ENCODE results near the gene RAB6A.
"Not testable (repeated sequence)": the region's sequence is repeated elsewhere in the genome, so short reads cannot be mapped to it uniquely, and the experiment has no call there.

Gene RAB6A

DNA sequence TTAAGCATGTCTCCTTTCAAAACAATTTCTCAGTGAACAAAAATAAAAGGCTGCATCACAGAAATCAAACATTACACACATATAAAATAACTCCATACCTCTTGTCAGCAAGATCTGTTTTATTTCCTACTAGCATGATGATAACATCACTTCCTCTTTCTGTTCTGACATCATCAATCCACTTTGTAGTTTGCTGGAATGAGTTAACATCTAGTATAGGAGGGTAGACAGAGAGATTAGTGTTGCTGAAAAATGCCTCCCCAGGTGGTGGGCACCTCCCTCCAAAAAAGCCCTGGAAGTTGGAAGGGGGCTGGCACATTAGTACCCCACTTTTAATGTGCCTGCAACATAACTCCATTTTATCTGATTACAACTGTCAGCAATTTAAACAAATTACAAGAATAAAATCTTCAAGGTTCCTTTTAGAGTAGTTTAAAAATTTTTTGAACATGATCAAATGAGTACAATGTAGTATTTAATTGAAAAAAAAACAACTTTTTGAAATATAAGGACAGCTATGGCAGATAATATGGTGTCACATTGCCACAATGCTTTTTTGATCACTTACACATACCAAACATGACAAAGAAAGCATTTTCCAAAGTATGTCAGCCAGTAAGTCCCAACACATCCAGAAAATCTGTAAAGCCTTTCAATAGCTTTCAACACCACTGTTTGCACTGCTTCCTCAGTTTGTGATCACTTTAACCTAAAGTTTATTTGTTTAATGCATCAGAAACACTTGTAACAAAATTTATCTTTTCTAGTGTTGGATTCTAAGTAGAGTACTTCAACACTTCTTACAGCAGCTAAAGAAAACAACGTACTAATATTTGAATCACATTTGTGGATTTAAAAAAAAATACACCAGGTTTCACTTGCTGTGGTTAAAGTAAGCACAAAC, 44.5 kb downstream of the RAB6A start:
- no peak for DNase-seq

DNA sequence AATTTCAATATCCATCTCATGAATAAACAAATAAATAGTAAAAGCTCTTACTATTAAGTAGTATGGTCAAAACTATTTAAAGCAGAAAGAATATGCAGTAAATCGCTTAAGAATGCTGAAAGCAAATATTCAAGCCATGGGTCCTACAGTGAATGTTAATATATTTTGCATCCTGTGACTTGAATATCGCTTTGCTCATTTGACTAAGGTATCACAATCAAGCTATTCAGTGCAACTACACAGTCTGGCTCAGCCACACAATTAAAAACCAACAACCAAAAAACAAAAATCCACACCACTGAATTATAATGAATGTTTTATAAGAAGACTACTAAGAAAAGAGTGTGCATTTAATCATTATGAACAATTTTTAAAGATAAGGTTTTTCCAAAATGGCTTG, 45.3 kb downstream of the RAB6A start:
- no peak for DNase-seq

DNA sequence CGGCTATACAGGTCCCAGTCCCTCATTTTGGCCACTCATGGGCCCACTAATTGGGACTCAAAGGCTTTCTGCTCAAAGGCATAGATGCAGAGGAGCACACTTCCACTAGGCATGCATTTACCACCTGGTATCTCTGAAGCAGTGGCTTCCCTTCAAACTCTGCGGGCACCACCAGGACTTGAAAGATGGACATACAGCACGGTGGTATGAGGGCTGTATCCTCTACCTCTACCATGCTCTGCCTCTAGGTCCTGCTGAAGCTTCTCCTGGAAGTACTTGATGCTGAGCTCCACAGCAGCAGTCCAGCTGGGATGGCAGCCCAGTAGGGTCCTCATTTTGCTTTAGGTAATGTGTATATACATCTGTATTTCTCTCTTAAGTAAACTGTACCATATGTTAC, 49.9 kb downstream of the RAB6A start:
- DNase-seq = no peak

DNA sequence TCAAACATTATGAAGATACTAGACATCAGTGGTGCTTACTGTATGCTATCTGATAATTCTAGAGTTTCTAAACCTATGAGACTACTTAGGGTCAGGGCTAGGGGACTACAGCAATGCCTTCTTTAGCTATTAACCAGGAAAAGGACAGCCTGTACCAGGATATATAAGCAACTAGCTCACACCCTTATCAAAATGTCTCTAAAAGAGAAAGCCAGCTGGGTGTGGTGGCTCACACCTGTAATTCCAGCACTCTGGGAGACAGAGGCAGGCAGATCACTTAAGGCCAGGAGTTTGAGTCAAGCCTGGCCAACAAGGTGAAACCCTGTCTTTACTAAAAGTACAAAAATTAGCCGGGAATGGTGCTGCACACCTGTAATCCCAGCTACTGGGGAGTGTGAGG, 55.8 kb downstream of the RAB6A start:
- DNase-seq = no peak

DNA sequence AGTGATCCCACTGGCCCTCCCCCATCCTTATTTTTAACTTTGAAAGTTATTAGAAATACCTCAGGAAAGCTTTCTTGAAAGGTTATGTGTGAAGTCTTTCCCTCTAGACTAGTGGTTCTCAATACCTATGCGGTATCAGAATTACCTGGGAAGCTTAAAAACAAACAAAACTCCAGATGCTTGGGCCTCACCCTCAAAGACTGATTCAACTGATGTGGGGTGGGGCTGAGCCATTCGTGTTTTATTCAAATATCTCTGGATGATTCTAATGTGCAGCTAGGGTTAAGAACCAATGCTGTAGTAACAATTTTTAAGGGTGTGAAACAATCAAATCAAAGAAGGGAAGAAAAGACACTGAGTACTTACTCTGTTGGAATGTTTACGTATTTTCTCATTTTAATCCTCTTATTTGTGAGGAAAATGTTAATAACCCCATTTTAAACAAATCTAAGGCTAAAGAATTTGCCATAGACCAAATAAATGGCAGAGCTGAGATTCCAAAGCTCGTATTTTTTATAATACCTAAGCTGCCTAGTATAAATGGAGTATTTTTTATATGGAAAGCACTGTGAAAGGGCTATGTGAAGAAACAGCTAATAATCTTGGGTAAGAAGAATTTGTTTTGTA, 66.9 kb downstream of the RAB6A start:
- DNase-seq = no peak

DNA sequence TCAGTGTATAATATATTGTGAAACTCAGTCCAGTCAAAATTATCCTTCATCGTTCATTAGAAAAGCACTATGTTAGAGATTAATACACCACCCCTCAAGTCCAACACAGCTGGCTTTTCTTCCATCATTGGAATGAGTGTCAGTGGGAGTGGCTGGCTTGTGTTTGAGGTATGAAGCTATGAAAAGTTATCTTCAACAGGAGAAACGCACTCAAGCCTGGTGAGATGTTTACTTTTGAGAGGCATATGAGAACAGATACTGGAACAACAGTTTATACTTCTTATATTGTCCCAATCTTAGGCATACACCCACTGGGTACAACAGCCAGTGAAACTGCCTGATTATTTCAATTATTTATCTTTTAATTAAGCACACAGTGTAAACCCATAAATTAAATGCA, 80.2 kb downstream of the RAB6A start:
- no peak for DNase-seq

DNA sequence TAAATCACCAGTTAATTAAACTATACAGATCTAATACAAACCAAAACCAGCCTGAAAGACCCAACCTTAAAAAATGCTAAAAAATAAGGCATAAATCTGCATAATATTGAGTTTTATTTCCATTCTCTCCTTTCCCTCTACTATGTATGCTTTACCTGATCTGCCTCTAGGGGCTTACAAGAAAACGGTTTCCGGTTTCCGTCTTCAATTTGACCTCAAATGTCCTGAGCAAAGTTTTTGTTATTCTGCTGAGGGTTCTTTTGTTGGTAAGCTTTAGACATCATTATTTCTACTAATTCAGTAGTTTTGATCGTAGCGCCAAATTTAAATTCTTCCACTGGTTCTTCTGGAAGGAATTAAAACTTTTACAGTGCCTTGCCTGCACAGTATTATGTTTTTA, 84.3 kb downstream of the RAB6A start:
- not testable (repeated sequence) for DNase-seq

DNA sequence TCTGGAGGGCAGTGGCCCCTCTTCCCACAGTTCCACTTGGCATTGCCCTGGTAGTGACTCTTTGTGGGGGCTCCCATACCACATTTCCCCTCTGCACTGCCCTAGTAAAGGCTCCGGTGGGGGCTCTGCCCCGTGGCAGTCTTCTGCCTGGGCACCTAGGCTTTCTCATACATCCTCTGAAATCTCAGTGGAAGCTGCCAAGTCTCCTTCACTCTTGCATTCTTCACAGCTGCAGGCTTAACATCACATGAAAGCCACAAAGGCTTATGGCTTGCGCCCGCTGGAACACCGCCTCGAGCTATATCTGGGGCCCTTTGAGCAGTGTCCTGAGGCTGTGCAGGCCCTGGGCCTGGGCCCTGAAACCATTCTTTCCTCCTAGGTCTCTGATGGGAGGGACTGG, 89.2 kb downstream of the RAB6A start:
- no peak for DNase-seq

DNA sequence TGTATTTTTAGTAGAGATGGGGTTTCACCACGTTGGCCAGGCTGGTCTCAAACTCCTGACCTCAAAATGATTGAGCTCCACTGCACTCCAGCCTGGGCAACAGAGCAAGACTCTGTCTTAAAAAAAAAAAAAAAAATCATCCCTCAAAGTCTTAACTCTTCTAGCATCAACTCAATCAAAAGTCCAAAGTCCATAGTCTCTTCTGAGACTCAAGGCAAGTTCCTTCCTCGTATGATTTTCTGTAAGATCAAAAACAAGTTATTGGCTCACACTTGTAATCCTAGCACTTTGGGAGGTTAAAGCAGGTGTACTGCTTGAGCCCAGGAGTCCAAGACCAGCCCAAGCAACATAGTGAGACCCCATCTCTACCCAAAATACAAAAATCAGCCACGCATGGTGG, 90.1 kb downstream of the RAB6A start:
- no peak for DNase-seq

DNA sequence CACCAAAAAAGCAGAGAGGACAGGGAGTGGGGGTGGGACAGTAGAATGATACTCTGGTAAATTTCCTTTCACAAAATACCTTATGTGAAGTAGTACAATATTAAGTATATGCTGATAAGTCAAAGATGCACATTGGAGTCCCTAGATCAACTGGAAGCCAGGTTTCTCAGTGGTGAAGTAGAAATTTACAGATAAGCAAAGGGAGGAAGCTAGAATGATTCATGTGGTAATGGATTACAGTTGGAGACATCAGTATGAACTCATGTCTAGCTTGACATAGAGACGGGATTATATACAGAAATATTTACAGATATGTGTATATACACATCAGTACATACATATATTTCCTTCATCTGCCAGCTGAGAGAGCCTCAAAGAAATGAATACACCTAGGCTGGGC, 93.0 kb downstream of the RAB6A start:
- no peak for DNase-seq

DNA sequence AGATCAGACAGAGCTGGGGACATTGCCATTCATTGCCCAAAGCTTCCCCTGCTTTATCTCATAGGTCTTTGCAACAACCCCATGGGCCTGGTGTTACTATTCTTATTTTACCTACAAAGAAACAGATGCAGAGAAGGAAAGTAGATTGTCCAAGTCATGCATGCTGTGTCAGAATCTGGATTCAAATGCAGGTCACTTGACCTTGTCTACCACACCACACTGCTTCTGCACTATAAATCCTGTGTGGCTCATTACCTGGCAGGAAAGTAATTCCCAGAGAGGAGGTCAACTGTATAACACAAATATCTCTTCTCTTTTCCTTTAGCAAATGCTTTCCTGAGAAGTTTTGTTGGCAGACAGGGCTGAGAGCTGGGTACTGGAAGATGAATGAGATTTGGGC, 96.0 kb downstream of the RAB6A start:
- DNase-seq = no peak

DNA sequence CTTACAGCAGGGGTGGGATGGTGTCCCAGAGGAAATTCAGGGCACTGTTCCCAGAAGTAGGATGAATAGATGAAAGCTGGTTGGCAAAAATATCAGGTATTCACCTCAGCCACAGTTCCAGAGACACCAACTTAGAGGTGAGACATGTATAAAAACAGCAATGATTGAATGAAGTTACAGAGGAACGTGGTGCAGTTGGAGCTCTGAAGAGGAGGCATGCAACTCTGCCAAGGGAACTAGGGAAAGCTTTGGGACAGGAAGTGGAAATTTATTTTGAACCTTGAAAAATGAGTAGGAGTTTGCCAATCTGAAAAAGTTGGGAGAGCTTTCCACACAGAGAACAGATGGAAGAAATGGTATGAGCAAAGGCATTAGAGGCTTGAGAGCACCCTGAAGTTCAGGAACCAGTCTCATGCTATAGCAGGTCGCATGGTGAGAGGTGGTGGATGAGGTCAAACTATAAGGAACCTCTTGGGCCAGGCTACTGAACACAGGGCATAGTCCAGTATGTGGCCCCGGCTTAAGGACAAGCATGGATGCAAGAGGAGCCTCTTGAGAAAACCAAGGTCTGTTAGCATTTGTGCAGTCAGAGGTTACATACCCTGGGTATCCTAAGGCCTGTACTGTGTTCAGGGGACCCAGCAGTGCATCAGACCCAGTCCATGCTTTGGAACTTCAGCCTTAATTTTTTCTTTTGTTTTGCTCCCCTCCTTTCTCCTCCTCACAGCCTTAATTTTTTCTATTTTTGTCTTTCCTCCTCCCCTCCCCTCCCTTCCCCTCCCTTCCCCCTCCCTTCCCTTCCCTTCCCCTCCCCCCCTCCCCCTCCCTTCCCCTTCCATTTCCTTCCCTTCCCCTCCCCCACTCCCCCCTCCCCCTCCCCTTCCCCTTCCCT, 97.0 kb downstream of the RAB6A start:
- no peak for DNase-seq

DNA sequence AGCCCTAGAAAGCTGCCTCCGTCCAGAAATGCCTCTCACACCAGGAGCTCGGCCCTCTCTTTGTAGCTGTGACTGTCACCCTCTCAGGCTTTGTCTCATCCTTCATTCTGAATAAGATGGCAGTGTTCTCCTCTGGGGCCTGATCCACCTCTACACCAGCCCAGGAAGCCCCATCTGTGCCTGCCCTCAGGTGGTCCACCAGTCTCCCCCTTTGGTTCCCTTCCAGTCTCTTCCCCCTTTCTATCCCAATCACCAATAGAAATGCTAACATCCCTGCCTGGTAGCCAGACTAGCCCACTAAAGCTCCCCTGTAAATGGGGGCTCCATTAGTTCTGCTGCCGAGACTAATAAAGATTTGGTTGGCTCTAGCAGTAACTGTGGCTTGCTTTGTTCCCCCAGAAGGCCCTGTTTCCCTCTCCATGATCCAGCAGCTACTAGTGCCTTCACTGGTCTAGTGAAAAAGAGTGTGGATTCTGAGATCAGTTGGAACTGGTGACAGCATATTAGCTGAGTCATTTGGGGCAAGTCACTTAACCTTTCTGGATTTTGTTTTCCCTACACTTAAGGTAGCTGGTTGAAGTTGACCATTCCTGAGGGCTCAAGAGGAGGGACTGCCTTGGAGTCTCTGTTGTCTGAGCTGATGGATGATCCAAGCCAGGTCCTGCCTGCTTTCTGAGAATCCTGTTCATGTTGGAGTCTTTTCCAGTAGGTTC, 98.3 kb downstream of the RAB6A start:
- no peak for DNase-seq

DNA sequence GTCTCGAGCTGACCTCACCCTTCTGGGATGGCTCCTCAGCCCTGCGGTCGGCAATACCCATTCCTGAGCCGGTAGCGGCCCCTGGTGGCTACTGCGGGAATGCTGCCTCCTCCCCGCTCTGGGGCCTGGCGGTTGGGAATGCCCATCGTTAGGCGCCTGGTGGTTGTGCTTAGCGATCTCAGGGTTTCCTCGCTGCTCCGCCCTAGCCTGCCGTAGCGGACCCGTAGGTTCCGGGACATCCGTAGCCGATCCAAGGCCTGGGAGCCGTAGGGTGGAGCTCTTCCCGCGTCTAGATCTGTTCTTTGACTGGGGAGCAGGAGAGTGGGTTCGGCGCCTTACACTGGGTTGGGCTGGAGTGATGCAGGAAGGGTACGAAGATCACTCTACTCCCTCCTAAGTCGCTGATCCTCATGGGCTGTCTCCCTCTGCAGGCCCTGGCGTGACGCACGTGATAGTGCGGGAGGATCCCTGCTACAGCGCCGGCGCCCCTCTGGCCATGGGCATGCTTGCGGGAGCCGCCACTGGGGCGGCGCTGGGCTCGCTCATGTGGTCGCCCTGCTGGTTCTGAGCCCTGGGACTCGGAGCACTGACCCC, 99.7 kb downstream of the RAB6A start:
- DNase-seq = no peak

DNA sequence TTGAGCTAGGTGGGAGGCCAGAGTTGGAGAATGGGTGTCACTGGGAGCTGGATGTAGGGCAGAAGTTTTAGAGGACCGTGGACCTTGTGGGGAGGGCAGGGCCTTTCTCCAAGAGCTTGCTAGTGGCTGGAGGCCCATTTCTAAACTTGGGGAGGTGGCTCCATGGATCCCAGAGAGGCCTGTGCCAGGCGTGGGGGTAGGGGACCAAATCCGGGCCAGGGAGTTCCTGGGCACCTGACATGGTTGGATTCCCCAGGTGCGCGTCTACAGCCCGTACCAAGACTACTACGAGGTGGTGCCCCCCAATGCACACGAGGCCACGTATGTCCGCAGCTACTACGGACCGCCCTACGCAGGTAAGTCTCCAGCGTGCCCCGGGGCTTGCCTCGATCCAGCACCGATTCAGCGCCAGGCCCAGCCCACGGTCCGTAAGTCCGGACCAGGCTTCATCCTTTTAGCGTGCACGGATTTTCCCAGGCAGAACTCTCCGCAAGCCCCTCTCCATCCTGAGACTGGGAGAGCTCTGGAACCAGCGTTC, 100.3 kb downstream of the RAB6A start:
- no peak for DNase-seq

DNA sequence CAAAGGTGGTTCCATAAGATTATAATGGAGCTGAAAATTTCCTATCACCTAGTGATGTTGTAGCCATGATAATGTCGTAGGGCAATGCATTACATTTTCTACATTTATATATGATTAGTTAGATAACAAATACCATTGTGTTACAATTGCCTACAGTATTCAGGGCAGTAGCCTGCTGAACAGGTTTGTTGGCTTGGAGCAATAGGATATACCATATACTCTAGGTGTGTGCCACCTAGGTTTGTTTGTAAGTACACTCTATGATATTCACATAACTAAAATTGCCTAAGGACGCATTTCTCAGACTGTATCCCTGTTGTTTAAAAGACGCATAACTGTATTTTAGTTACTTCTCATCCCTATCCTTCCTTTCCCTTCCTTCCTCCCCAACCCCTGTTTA, 100.9 kb downstream of the RAB6A start:
- DNase-seq = no peak

DNA sequence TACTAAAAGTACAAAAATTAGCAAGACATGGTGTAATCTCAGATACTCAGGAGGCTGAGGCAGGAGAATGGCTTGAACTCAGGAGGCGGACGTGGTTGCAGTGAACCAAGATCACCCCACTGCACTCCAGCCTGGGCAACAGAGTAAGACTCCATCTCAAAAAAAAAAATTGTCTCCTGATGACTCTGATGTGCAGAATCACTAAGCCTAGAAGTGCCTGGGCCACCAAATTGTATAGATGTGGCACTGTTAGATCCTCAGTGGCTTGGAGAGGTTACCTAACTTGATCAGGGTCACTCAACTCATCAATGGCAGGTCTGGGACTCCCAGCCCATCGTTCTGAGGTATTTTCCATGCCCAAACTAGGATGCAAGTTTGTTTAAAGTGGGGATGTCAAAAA, 103.9 kb downstream of the RAB6A start:
- no peak for DNase-seq

DNA sequence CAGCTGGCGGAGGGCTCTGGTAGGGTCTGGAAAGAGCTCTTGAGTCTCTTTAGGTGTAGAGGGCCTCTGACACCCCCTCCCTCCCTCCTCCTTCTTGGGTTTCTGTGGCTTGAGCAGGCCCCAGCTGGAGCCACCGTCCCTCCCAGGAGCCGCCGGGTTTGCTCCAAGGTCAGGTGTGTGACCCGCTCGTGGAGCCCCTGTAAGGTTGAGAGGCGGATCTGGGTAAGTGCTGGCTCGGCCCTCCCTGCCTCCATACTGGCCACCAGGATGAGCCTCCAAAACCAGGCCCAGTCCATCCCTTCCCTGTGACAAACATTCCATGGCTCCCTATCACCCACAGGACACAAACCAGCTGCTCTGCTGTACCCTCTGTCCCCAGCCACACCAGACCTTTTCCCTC, 105.2 kb downstream of the RAB6A start:
- DNase-seq = no peak

DNA sequence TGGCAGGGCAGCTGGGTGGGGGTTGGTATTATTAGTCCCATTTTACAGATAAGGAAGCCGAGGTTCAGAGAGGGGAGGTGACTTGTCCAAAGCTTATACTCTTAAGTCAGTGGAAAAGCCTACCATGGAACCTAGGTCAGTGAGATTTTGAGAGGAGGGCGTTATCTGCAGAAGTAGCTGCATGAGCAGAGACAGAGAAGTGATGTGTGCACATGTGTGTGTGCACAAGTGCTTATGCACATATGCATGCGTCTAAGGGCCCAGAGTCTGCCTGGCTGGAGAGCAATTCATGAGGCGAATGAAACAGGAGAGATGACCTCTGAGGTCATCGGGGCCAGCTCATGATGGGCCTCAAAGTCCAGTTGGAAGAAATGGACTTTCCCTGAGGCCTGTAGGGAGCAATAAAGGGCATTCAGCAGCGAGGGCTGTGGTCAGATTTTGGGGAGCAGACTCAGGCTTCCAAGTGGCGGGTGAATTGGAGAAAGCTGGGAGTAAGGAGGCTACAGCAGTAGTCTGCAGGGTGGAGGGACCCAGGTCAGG, 106.3 kb downstream of the RAB6A start:
- no peak for DNase-seq

DNA sequence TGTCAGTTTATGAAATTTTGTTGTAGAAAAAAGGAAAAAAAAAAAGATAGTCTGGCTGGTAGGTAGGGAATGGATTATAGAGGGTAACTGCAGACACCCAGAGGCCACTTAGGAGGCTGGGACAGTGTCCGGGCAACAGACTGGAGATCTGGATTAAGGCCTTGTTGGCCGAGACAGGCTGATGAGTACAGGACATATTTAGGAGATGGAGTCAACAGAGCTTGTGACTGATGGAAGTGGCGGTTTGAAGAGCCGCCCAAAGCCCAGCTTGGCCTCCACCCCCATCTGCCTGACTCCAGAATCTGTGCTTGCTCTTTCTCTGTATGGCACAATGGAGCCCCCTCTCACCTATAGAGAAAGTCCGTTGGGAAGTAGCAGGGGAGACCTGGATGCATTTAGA, 106.9 kb downstream of the RAB6A start:
- DNase-seq = no peak

DNA sequence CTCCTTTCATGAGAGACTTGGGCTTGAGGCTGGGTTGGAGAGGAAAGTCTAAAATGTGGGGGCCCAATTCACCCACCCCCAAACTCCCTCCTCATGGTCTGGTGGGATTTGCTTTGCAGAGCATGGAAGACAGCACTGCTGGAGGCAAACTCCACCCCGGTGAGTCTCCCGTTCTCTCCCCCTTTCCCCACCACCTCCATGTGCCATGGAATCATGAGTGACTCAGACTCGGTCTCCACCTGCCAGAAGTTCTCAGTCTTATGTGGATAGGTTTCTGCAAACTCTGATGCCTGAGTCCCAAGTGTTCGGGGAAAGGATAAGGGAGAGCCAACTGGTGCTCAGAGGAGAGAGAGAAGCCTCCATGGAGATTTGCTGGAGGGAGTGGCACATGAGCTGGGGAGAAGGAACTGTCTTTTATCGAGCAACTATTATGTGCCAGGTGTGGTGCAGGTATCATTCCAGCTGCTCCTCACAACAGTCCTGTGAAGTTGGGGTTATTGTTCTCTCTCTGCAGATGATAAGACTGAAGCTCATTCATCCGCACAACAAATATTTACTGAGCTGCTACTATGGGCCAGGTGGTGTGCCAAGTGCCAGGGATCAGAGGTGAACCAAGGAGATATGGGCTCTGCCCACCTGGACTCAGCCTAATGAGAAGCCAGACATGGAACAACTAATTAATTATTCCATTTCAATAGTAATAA, 107.9 kb downstream of the RAB6A start:
- no peak for DNase-seq
